Measurements from ENCODE around the gene MSANTD4. TPM values are rescaled to one million over a fixed set of nuclear protein-coding genes. Genes with fewer than 3 reads are reported as not detected.
"Not testable (repeated sequence)": the region's sequence is repeated elsewhere in the genome, so short reads cannot be mapped to it uniquely, and the experiment has no call there.

The MSANTD4 gene
- 10 to 100 TPM; 29.3 to 39.5 (median 34.8) TPM for polyA plus RNA-seq (ENCODE audit: insufficient read length in 4 of 4)

DNA sequence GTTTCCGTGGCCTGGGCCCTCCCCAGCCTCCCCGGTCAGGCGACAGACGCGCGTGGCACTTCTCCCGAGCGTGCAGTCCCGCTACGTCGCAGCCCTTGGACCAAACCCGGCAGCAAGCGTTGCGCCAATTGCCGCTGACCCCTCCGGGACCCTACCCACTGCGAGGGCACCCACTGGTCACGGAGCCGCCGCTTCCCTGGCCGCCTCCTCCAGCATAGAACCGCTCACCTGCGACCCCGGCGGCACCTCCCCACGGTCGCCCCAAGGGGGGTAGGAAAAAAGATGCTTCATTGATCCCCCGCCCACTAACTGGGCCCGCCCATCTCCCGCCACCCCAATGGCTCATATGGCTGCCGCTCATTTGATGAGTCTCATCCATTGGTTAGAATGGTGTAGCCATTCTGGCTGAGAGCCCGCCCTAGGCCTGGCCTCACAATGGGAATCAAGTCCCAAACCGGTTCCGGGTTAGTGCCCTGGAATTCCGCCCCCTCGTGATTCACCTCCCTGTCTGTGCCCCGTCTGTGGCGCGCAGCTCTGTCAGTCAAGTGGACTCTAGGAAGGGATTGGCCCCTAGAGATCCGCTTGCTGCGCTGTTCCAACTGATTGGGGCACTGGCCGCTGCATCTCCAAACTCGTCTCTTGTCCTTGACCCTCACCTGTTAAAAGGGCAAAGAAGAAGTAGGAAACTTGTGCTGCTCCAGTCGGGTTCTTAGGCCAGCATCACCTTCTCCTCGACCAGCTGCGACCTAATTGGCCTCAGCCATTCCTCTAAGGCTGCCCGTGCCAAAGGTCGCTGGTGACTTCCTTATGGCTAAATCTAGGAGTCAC, at the start of gene MSANTD4:
Gene MSANTD4 (minus strand): TSS at position 274 of the 828 bp plus-strand sequence. CDS start 11,323 bp downstream, outside the sequence.
- DNase-seq (ENCODE audit: low read depth in 4 of 4, low spot score in 2 of 4) = peak; percentile 89 to 98 (median 96)

DNA sequence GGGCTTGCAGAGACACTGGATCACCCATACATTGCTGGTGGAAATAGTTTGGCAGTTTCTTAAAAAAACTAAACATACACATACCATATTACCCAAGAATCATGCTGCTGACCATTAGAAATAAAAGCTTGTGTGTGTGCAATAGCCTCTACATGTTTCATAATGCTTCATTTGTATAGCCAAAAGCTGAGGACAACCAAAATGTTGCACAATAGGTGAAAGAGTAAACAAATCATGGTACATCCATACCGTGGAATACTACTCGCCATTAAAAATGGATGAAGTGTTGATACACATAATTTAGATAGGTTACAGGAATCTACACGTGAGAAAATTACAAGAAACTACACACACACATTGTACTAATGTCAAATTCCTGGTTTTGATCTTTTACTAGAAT, 48.6 kb upstream of the MSANTD4 start:
- no peak for DNase-seq (ENCODE audit: low read depth in 4 of 4, low spot score in 2 of 4)

DNA sequence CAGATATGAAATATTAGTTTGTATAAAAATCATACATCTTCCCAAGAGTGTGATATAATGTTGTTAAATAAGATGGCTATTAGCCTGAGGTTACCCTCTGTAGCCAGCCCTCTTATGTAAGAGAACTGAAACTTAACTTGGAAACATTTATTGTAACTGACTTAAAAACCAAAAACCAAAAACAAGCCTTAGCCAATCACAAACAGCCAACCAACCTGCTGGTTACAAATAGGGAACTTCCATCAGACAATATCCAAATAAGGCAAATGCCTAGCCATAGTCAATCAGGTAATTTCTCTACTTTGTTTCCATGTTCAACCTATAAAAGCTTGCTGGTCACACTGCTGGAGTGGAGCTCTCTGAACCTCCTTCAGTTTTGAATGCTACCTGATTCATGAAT, 41.0 kb upstream of the MSANTD4 start:
- no peak for DNase-seq (ENCODE audit: low read depth in 4 of 4, low spot score in 2 of 4)

DNA sequence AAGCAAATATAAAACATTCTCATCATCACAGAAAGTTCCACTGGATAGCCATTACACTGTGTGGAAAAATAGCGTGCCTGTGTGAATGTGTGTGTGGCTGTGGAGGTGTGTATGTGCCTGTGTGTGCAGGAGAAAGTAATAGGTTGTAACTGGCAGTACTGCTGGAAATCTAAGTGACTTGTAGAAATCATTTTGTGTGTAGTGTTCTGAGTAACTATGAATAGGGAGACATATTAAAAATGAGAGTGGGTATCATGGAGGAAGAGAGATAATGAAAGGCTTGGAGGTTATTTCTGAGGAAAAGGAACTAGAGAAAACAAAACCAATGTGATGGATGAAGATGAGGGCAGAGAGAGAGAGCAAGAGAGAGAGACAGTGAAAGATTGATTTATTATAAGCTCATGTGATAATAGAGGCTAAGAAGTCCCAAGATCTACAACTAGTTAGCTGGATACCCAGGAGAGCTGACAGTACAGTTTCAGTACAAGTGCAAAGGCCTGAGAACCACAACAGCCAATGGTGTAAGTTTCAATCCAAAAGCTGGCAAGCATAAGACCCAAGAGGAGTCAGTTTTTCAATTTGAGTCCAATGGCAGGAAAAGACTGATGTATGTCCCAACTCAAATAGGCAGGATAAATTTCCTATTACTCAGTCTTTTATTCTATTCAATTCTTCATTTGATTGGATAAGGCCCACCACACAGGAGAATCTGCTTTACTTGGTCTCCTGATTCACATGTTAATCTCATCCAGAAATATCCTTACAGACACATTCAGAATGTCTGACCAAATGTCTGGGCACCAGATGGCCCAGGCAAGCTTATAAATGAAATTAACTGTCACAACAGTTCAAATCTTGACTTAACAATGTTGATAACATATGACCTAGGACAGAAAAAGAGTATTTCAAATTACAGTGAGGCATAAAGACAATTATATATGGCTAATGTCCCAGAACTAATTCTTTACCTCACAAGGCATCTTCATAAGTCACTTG, 40.2 kb upstream of the MSANTD4 start:
- no peak for DNase-seq (ENCODE audit: low read depth in 4 of 4, low spot score in 2 of 4)

DNA sequence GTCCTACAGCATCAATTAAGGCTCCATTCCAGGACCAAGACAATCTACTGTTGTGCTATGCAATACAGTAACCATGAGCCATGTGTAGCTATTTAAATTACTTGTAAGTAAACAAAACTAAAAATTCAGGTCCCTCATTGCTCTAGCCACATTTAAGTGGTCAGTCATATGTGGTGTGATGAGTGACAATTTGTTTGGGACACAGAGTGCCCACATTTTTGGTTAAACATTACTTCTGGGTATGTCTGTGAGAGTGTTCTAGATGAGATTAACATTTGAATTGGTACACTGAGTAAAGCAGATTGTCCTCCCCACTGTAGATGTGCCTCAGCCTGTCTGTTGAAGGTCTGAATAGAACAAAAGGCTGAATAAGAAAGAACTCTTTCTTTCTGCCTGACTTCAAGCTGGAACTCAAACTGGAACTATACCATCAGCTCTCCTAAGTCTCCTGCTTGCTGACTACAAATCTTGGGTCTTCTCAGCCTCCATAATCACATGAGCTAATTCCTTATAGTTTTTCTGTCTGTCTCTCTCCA, 39.3 kb upstream of the MSANTD4 start:
- no peak for DNase-seq (ENCODE audit: low read depth in 4 of 4, low spot score in 2 of 4)

DNA sequence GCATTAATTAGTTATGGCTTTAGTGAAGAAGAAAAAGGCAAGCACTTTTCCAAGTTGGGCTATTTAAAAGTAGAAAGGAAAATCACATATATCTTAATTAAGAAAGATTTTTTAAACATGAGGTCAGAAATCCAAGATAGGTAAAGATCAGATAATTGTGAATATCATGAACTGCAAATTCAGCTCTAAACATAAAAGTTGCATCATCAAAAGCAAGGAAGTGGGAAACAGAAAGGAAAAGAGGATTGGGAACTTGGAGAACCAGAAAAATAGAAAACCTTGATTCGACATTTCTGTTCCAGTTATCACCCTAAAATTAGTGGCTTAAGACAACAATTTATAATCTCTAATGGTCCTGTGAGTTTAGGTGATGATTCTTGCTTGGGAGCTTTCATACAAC, 37.6 kb upstream of the MSANTD4 start:
- DNase-seq (ENCODE audit: low read depth in 4 of 4, low spot score in 2 of 4) = no peak

DNA sequence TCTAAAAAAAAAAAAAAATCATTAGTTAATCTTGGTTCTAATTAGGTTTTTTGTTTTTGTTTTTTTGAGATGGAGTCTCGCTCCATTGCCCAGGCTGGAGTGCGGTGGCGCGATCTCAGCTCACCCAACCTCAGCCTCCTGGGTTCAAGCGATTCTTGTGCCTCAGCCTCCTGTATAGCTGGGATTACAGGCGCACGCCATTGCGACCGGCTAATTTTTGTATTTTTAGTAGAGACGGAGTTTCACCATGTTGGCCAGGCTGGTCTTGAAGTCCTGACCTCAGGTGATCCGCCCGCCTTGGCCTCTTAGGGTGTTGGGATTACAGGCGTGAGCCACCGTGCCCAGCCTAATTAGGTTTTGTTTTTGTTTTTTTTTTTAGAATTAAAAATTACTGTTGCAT, 36.3 kb upstream of the MSANTD4 start:
- not testable (repeated sequence) for DNase-seq (ENCODE audit: low read depth in 4 of 4, low spot score in 2 of 4)

DNA sequence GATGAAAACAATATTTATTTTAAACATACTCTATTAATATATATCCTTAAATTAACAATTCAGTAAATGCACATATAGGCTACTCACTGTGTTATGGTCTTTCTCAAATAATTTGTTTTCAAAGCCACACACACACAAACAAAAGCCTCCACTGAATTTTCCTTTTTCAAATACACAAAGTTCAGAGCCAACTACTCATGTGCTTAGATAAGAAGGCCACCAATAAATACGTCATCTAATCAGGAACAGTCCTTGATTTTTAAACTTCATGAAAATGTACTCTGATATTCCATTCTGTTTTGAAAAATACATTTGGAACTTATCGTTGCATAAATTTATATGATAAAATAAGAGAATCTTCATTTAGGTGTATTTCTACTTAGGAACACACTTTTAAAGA, 29.1 kb upstream of the MSANTD4 start:
- DNase-seq (ENCODE audit: low read depth in 4 of 4, low spot score in 2 of 4) = no peak

DNA sequence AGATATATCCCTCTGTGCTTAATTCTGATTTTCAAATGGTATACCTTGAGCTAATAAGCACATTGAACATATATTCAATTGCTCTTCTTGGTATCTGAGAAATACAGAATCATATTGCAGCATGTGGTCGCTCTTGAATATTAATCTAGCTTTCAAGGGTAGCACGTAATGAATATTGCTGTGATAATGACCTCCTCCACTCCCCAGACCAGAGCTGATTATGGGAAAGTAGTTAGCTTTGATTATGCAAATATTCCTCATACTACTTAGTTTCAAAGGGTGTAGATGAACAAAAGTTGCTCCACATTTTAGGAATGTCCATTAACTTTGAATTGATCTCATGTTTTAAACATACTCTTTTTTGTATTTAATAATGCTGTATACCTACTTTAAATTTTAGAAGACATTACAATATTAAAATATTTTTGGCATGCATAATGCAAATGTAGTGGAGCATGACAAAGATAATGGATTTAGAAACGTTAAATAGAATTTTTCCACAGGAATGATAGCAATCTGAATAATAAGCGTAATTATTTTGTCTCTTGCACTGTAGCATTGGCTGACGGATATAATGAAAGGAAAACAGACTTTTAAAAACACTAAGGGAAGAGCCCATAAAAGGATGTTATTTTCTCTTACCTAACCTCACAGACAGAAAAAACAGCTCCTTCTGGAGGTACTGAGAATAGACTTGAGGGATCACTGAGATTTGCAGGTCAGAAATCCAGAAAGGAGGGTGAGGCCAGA, 27.9 kb upstream of the MSANTD4 start:
- no peak for DNase-seq (ENCODE audit: low read depth in 4 of 4, low spot score in 2 of 4)

DNA sequence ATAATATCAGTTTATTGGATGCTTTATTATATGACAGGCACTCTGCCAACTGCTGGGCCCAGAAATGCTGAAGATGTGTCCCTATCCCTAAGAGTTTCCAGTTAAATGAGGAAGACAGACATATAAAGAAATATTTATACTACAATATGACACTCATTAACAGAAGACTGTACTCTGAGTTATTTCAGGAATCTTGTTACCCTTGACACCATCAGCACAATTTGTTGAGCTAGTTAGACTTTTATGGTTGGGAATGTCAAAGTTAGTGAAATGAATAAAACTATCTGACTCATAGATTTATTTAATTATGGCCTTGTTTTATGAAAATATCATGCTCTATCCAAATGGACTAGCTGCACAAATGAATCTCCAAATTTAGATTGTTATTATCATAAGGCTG, 25.6 kb upstream of the MSANTD4 start:
- DNase-seq (ENCODE audit: low read depth in 4 of 4, low spot score in 2 of 4) = no peak

DNA sequence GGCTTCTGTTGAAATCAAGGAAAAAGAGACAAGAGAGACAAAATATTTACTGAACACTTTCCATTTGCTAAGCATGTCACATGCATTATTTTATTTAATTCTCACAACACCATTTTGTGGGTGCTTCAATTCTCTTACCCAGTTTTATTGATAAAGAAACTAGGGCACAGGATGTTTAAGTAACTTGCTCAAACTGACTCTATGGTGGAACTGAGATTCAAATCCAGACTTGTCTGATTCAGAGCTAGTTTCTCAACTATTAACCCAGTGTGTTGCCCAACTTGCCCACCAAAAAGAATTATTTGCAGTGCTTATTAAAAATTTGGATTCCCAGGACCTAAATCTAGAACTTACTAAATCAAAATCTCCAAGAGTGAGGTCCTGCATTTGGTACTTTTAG, 21.5 kb upstream of the MSANTD4 start:
- no peak for DNase-seq (ENCODE audit: low read depth in 4 of 4, low spot score in 2 of 4)

DNA sequence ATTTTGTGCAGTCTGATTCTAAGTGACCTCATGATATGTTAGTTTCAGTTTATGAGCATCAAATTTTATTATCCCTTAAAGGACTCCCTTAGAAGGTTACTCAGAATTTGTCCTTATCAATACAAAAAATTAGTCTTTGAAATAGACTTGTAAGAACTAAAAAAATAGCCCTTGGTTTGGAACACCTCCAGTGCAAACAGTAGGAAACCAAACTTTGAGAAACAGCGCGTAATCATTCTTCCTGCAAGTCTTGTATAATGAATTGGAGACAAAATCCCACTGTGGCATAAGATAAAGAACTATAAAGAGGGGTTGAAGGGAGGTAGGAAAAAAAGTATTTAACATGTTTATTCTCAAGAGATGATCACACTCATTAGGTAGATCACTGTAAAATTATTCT, 10.8 kb upstream of the MSANTD4 start:
- no peak for DNase-seq (ENCODE audit: low read depth in 4 of 4, low spot score in 2 of 4)

DNA sequence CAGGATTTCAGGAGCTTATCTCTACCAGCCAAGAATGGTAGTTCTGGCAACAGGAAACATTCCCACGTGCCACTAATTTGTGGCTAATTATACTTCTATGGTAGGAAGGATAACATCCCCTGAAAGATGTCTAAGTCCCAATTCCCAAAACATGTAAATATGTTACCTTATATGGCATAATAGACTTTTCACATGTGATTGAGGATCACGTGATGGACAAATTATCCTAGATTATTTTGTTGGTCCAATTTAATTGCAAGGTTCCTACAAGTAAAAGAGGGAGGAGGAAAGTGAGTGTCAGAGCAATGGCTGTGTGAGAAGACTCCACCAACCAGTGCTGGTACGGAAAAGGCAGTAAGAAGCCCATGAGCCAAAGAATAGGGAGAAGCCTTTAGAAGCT, 9.9 kb upstream of the MSANTD4 start:
- DNase-seq (ENCODE audit: low read depth in 4 of 4, low spot score in 2 of 4) = no peak

DNA sequence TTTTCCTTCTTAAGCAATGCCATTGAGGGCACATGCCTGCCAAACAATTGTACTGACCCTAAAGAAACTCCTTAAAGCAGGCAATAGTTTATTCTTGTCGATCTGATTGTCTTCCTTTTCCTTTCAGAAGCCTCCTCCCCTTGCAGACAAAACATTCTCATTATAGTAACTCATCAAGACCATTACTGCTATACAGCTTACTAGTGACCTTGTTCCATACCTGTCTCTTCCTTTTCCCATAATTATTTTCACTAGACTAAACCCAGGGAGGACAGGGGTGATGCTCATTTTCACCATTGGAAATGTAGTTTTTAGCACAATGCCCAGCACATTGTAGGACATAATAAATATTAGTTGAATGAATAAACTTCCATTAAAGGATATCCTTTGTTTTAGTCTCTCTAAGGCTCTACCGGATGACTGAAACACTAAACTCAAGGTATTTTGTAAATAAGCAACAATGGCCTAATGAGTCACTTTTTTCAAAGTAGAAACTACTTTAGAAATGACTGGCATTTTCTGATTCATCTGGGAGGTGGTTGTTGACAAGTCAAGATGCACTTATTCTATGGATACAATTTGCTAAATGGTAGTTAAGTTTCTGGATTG, 9.3 kb upstream of the MSANTD4 start:
- no peak for DNase-seq (ENCODE audit: low read depth in 4 of 4, low spot score in 2 of 4)

DNA sequence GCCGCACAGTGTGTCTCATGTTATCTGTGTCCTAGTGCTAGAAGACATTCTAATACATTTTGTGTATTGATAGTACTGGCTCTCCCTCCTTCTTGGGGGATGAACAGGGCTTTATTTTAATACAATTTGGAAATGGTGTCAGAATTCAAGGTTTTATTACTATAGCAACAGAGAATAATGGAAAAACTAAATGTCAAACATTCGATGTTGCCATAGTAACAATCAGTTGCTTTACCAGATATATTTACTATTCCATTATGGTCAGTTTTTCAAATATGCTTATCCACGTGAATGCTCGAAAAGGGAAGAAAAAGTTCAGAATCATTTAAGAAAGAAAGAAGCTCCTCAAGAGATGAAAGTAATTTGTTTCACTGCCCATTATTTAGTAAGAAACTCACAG, 8.6 kb upstream of the MSANTD4 start:
- DNase-seq (ENCODE audit: low read depth in 4 of 4, low spot score in 2 of 4) = no peak

DNA sequence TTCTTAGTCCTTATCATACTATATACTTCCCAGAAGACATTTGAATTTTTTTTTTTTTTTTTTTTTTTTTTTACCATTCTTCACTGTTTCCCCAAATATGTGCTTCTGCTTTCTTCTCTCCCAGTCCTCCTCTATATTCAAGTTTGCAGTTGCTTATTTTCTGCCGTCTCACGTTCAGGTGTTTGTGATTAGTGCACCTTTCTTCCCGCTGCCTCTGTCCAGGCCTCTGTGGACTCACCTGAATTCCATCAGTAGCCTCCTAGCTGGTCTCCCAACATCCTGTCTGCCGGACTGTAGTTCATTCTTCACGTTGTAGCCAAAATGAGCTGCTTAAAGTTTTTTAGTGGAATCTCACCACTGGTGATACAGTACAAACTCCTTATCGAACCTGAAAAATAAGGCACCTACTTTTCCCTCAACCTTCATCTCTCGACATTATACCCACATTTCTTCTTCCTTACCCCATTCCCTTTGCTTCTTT, 795 bp upstream of the MSANTD4 start:
- DNase-seq (ENCODE audit: low read depth in 4 of 4, low spot score in 2 of 4) = no peak

DNA sequence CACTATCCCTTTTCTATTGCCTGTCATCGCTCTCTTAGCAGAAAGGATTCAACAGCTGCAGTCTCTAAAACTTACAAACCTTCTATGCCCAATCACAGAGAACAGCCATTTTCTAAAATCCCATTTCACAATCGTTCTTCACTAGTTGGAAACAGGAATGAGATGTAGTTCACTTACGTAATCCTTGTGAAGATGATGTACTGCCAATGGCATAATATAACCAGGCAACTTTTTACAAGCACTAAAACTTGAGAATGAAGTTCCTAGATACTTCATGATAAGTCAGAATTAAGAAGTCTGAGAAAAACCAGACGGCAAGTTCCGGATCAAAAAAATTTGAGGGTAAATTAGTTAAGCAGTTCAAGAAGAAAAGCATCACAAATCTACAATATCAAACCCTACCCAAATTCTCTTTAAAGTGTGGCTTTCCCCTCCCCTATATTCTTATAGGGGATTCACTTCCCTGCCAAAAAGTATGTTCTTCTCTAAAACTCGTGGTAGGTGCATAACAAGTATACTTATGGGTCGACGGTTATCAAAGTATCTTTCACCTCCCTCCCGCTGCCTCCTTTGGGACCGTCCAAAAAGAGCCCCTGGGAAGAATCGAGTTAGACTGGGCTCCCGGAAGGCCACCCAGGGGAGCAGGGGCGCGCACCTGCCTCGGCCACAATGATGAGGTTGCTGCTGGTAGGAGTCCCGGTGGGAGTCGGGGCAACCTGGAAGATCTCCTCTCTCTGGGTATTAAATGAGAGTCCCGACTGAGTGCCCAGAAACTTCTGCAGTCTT, 666 bp downstream of the MSANTD4 start:
- DNase-seq (ENCODE audit: low read depth in 4 of 4, low spot score in 2 of 4) = no peak

DNA sequence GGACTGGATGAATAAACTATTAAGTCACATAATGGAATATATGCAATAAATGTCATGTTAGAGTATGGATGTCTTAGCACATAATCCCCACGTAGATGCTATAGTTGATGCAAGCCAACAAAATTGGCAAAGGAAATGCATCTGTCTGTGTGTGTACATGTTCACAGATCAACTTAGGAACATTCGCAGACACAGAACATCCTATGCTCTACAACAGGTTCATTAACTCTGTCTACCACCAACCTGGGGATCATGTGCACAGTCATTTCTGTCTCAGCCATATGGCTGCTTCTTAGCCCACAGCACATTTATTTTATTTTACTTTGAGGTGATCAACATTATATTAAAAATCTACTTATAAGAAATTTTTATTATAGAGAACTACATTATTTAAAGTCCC, 4.9 kb downstream of the MSANTD4 start:
- DNase-seq (ENCODE audit: low read depth in 4 of 4, low spot score in 2 of 4) = no peak

DNA sequence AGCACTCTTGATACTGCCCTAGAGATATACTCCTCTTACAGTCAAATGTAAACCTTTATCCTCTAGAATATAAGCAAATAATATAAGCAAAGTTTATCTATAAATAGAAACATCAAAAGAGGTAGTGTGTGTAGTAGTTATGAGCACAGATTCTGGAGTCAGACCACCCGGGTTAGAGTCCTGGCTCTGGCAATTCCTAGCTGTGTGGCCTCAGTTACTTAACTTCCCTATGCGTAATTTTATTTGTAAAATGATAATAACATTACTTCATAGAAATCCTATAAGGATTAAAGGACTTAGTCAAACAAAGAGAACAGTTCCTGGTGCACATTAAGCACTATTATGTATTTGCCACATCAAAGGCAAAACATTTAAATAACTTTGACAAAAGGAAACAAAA, 7.0 kb downstream of the MSANTD4 start:
- DNase-seq (ENCODE audit: low read depth in 4 of 4, low spot score in 2 of 4) = no peak

Data from left renal cortex interstitium (tissue), 4 donors.